ENCODE measurements around the gene ARHGAP11B.
"Not testable (repeated sequence)": the region's sequence is repeated elsewhere in the genome, so short reads cannot be mapped to it uniquely, and the experiment has no call there.

ARHGAP11B gene

GRCh38 chr15:30670056-30670455 lies 44.1 kb downstream of the ARHGAP11B start:
- TF ChIP-seq ZFX (IDR thresholded peaks at IDR 0.05), result no peak
- no peak overlapping the region for H3K27ac ChIP-seq

GRCh38 chr15:30671309-30671708 lies 45.4 kb downstream of the ARHGAP11B start:
- H3K27ac ChIP-seq, result no peak overlapping the region
- TF ChIP-seq CTCF (conservative IDR thresholded peaks at IDR 0.05) (no peak), ZFX (IDR thresholded peaks at IDR 0.05) (no peak)

GRCh38 chr15:30675126-30675525 lies 49.2 kb downstream of the ARHGAP11B start:
- TF ChIP-seq CTCF (conservative IDR thresholded peaks at IDR 0.05), result no peak
- TF ChIP-seq ZFX (IDR thresholded peaks at IDR 0.05), result no peak
- no peak overlapping the region for H3K27ac ChIP-seq

GRCh38 chr15:30675891-30676290 lies 50.0 kb downstream of the ARHGAP11B start:
- H3K27ac ChIP-seq, result not testable (repeated sequence)

GRCh38 chr15:30680997-30681396 lies 55.1 kb downstream of the ARHGAP11B start:
- H3K27ac ChIP-seq, result not testable (repeated sequence)

- not testable (repeated sequence) for H3K27ac ChIP-seq
Observed at GRCh38 chr15:30685709-30686285, 59.9 kb downstream of the ARHGAP11B start.

GRCh38 chr15:30686651-30687050 lies 60.7 kb downstream of the ARHGAP11B start:
- H3K27ac ChIP-seq, result not testable (repeated sequence)

All from C4-2B (cell line).